OCI-LY7 (cell line): ENCODE measurements around the gene GYPC. TPM values are rescaled to one million over a fixed set of nuclear protein-coding genes. Genes with fewer than 3 reads are reported as not detected.
"Not testable (repeated sequence)": the region's sequence is repeated elsewhere in the genome, so short reads cannot be mapped to it uniquely, and the experiment has no call there.

Experiments used
- BruUV-seq: library from RNA; stranded (reverse); fragments of 400-500 nt; replicated peaks from 2 replicates; lab custom pipeline; 2021; lab: Mats Ljungman, UMichigan
- CTCF ChIA-PET: fragments of 300-600 bp; sonication (Branson Sonifier 250); formaldehyde crosslinking; loops from one replicate; lab custom pipeline; 2022; ENCODE audit warnings: antibody characterized with exemption; ENCODE audit not compliant: unreplicated experiment; lab: Charles Lee
- POLR2A ChIA-PET: fragments of 300-600 bp; sonication (Branson Sonifier 250); formaldehyde crosslinking; loops from one replicate; lab custom pipeline; 2022; ENCODE audit warnings: antibody characterized with exemption; lab: Charles Lee
- DNase-seq: peaks from one replicate; pipeline ENCODE4 v3.0.0-alpha.2; 2015; ENCODE audit warnings: low spot score
- H2AFZ ChIP-seq: fragments of 200-600 bp; sonication (generic), shearing (Covaris generic); 2 replicates; pipeline ENCODE4 v1.6.1; 2014; ENCODE audit warnings: mild to moderate bottlenecking, antibody characterized with exemption, low read length, moderate library complexity
- H3K27ac ChIP-seq: fragments of 200-600 bp; sonication (generic); 2 replicates; pipeline ENCODE4 v1.5.1; 2014; ENCODE audit warnings: mixed run types, low read depth, mild to moderate bottlenecking, moderate library complexity, low read length, inconsistent platforms; ENCODE audit not compliant: poor library complexity, severe bottlenecking
- H3K36me3 ChIP-seq: fragments of 200-600 bp; sonication (generic); 2 replicates; pipeline ENCODE4 v1.6.1; 2014; ENCODE audit warnings: mild to moderate bottlenecking, antibody characterized with exemption, low read length, moderate library complexity, mixed read lengths; ENCODE audit not compliant: insufficient read depth
- H3K4me1 ChIP-seq: fragments of 200-600 bp; sonication (generic); 2 replicates; pipeline ENCODE4 v1.5.1; 2014; ENCODE audit warnings: mild to moderate bottlenecking, low read length; ENCODE audit not compliant: insufficient read depth, poor library complexity, severe bottlenecking
- H3K4me2 ChIP-seq: fragments of 200-600 bp; sonication (generic); 2 replicates; pipeline ENCODE4 v1.6.1; 2014; ENCODE audit warnings: mild to moderate bottlenecking, low read length
- H3K4me3 ChIP-seq: fragments of 200-600 bp; sonication (generic); 2 replicates; pipeline ENCODE4 v1.5.1; 2014; ENCODE audit warnings: mild to moderate bottlenecking, low read depth, low read length; ENCODE audit not compliant: poor library complexity, severe bottlenecking
- H3K79me2 ChIP-seq: fragments of 200-600 bp; sonication (generic); 2 replicates; pipeline ENCODE4 v1.6.1; 2016; ENCODE audit warnings: low read depth, mild to moderate bottlenecking, low read length, moderate library complexity, mixed read lengths; ENCODE audit not compliant: insufficient read depth
- H3K9me2 ChIP-seq: fragments of 200-600 bp; sonication (generic); 2 replicates; pipeline ENCODE4 v1.6.1; 2016; ENCODE audit warnings: mild to moderate bottlenecking, low read length, mixed read lengths; ENCODE audit not compliant: insufficient read depth
- H3K9me3 ChIP-seq: fragments of 200-600 bp; sonication (generic); 2 replicates; pipeline ENCODE4 v1.6.1; 2014; ENCODE audit warnings: mild to moderate bottlenecking, mixed run types, low read length, mixed read lengths
- H4K20me1 ChIP-seq: fragments of 200-600 bp; sonication (generic); 2 replicates; pipeline ENCODE4 v1.6.1; 2014; ENCODE audit warnings: mild to moderate bottlenecking, antibody characterized with exemption, low read length, moderate library complexity, mixed read lengths; ENCODE audit not compliant: insufficient read depth
- EZH2phosphoT487 ChIP-seq: fragments of 200-600 bp; sonication (generic); IDR thresholded peaks from 2 replicates; pipeline ENCODE4 v1.6.1; 2018; ENCODE audit warnings: low read depth, borderline replicate concordance, mild to moderate bottlenecking, mixed run types, antibody characterized with exemption, low read length, moderate library complexity, mixed read lengths
- intact Hi-C: fragments of 100-400 bp; cut with micrococcal nuclease; formaldehyde crosslinking; loops from one replicate; pipeline ENCODE4 v1.10.0; 2022; ENCODE audit not compliant: unreplicated experiment
- total RNA-seq, 2 experiments: library from RNA; depleted of rRNA in 1 of 2; stranded (reverse); fragments of >200 nt in 1 of 2; shearing (Covaris generic) in 1 of 2; gene quantifications; 2 replicates each; pipeline ENCODE4 v1.2.3, GENCODE V29; 2014 to 2022
- TF ChIP-seq, protein P1 (sequence below): fragments of 200-600 bp; sonication (generic); conservative IDR thresholded peaks from 2 replicates; pipeline ENCODE4 v1.5.1; 2014; ENCODE audit warnings: mild to moderate bottlenecking, antibody characterized with exemption, low read length, moderate library complexity, mixed read lengths

GYPC gene
- total RNA-seq, 2 experiments from 2014 or later, result 96.4 to 154 TPM

DNA sequence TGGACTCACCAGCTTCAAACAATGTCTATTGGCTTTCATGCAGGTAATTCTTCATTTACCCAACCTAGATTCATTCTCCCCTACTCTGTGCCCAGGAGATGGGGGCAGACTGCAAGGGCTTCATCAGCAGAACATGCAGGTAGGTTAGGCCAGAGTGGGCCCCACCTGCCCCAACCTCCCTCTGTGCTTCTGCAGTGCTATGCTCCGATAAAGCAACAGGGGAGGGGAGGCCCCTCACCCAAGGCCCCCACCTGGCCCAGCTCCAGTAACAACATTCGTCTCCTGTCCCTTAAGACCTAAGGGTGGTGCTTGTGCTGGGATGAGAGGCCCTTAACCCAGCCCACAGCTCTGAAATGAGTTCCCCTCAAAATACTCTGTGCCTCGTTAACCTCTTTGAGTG lies 16.7 kb upstream of the GYPC start:
- BruUV-seq, result no TSS peak
- TF ChIP-seq, protein P1, sequence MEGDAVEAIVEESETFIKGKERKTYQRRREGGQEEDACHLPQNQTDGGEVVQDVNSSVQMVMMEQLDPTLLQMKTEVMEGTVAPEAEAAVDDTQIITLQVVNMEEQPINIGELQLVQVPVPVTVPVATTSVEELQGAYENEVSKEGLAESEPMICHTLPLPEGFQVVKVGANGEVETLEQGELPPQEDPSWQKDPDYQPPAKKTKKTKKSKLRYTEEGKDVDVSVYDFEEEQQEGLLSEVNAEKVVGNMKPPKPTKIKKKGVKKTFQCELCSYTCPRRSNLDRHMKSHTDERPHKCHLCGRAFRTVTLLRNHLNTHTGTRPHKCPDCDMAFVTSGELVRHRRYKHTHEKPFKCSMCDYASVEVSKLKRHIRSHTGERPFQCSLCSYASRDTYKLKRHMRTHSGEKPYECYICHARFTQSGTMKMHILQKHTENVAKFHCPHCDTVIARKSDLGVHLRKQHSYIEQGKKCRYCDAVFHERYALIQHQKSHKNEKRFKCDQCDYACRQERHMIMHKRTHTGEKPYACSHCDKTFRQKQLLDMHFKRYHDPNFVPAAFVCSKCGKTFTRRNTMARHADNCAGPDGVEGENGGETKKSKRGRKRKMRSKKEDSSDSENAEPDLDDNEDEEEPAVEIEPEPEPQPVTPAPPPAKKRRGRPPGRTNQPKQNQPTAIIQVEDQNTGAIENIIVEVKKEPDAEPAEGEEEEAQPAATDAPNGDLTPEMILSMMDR, result no peak
- TF ChIP-seq EZH2phosphoT487, result no peak
- Histone ChIP-seq H3K4me1 (peaks cover 3% of the 10 kb centered on the region), H3K4me2 (no peak overlapping the region), H3K9me3 (no peaks in the 10 kb centered on the region), H3K36me3 (no peaks in the 10 kb centered on the region), H3K9me2 (no peaks in the 10 kb centered on the region), H3K27ac (no peak overlapping the region), H2AFZ (no peak overlapping the region), H4K20me1 (no peaks in the 10 kb centered on the region), H3K79me2 (no peaks in the 10 kb centered on the region), H3K4me3 (no peak overlapping the region)
- CTCF ChIA-PET, result no interaction called here
- POLR2A ChIA-PET, result interaction anchor here (1.0 kb wide), 1 partner anchor 12 kb away, joined by 3 read pairs; no protein-coding TSS in a partner anchor
- DNase-seq, result no peak
- intact Hi-C loops, result loop anchor here (10.0 kb wide), 1 partner anchor 136 kb away; no protein-coding TSS in a partner anchor

DNA sequence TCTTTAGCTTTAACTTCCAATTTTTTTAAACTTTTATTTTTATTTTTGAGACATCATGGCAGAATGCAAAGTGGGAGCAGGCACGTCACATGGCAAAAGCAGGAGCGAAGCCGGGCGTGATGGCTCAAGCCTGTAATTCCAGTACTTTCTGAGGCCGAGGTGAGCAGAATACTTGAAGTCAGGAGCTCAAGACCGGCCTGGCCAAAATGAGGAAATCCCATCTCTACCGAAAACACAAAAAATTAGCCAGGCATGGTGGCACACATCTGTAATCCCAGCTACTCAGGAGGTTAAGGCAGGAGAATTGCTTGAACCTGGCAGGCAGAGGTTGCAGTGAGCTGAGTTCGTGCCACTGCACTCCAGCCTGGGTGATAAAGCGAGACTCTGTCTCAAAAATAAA lies 14.7 kb upstream of the GYPC start:
- peaks cover 15% of the 10 kb centered on the region for H3K4me1 ChIP-seq
- POLR2A ChIA-PET, CTCF ChIA-PET, H3K36me3 ChIP-seq, H3K79me2 ChIP-seq, H3K4me2 ChIP-seq, DNase-seq, H2AFZ ChIP-seq, BruUV-seq, H3K9me2 ChIP-seq, H4K20me1 ChIP-seq, H3K9me3 ChIP-seq, H3K27ac ChIP-seq, H3K4me3 ChIP-seq, intact Hi-C loops: not testable (repeated sequence)

DNA sequence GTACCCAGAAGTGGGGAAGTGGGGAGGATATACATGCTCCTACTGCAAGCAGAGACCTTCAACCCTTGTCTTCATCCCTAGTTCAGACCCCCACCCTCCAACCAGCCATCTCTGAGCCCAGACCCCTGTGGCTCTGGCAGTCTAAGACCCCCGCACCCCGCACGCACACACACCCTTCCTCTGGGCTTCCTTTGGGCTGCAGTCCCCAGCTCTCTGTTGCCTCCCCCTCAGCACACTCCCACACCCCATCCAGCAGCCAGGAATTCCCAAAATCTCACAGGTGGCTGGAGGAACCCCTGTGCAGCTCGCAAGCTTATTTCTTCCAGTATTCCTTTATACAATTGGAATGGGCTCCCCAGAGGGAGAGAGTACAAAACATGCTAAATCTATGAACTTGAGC lies 13.9 kb upstream of the GYPC start:
- ChIA-PET POLR2A (interaction anchor here (0.8 to 1.0 kb wide), 2 partner anchors 23 to 50 kb away, joined by 3 to 5 read pairs; no protein-coding TSS in a partner anchor), CTCF (no interaction called here)
- intact Hi-C loops, result no loop called here
- no peaks in the 10 kb centered on the region for H3K36me3 ChIP-seq
- TF ChIP-seq, protein P1, result no peak
- TF ChIP-seq EZH2phosphoT487, result no peak
- H3K4me2 ChIP-seq, result no peak overlapping the region
- H3K4me1 ChIP-seq, result peaks cover 15% of the 10 kb centered on the region
- H3K4me3 ChIP-seq, result no peak overlapping the region
- no peaks in the 10 kb centered on the region for H4K20me1 ChIP-seq
- no peak overlapping the region for H2AFZ ChIP-seq
- H3K79me2 ChIP-seq, result no peaks in the 10 kb centered on the region
- no peaks in the 10 kb centered on the region for H3K9me2 ChIP-seq
- DNase-seq, result no peak
- no peak overlapping the region for H3K27ac ChIP-seq
- no peaks in the 10 kb centered on the region for H3K9me3 ChIP-seq
- BruUV-seq, result no TSS peak
